ENCODE data around the gene CTSS. TPM values are rescaled to one million over a fixed set of nuclear protein-coding genes. Genes with fewer than 3 reads are reported as not detected.

Gene CTSS
- polyA plus RNA-seq, 1 donor from 2014 or later: 3.2 TPM

Small RNAs within 50 kb of the gene (small RNA-seq; reads per million reads assigned to genes)
- gene RNU6-1042P: 0 reads per million in 3 experiments
- 0 to 0.16 (median 0) reads per million in 3 experiments for gene RNU6-1309P

Other genes with a start within 250 kb of the CTSS start
- 0.56 TPM in 1 of 2 replicates, not detected in the other for gene ADAMTSL4, start 216.4 kb downstream of the CTSS start, polyA plus RNA-seq
- 151 and 171 TPM in 2 replicates for gene MCL1, start 186.2 kb downstream of the CTSS start, polyA plus RNA-seq
- gene ENSA, start 136.2 kb downstream of the CTSS start, polyA plus RNA-seq: 230 and 341 TPM in 2 replicates
- gene GOLPH3L, start 68.6 kb downstream of the CTSS start, polyA plus RNA-seq: 4.4 and 7.0 TPM in 2 replicates
- gene HORMAD1, start 44.9 kb downstream of the CTSS start, polyA plus RNA-seq: 0.34 TPM in 1 of 2 replicates, not detected in the other
- 8.0 and 9.3 TPM in 2 replicates for gene CTSK, start 42.5 kb upstream of the CTSS start, polyA plus RNA-seq
- 17.8 and 17.9 TPM in 2 replicates for gene ARNT, start 110.8 kb upstream of the CTSS start, polyA plus RNA-seq
- gene CTXND2, start 121.4 kb upstream of the CTSS start, polyA plus RNA-seq: not detected in 2 replicates
- gene SETDB1, start 160.6 kb upstream of the CTSS start, polyA plus RNA-seq: 39.1 and 51.1 TPM in 2 replicates
- gene CERS2, start 209.1 kb upstream of the CTSS start, polyA plus RNA-seq: 39.1 and 49.7 TPM in 2 replicates
- not detected in 2 replicates for gene ANXA9, start 216.5 kb upstream of the CTSS start, polyA plus RNA-seq
- gene MINDY1, start 241.1 kb upstream of the CTSS start, polyA plus RNA-seq: 16.1 and 25.2 TPM in 2 replicates
- 25.7 and 32.2 TPM in 2 replicates for gene PRUNE1, start 242.7 kb upstream of the CTSS start, polyA plus RNA-seq

Measured in neural cell (in vitro differentiated cells).